Osteoblast (primary cell): ENCODE results near the gene JARID2. TPM values are rescaled to one million over a fixed set of nuclear protein-coding genes. Genes with fewer than 3 reads are reported as not detected.

Experiments
- DNase-seq: peaks from one replicate; pipeline ENCODE4 v3.0.0; 2011; ENCODE audit warnings: low spot score, mixed read lengths; ENCODE audit not compliant: insufficient read length; ENCODE audit errors: missing footprints
- H2AFZ ChIP-seq: 2 replicates; pipeline ENCODE4 v1.6.0; 2011; ENCODE audit warnings: mild to moderate bottlenecking, low read length
- H3K27ac ChIP-seq: 2 replicates; pipeline ENCODE4 v1.5.1; 2011; ENCODE audit warnings: mild to moderate bottlenecking, low read depth, low read length, moderate library complexity
- H3K27me3 ChIP-seq: 2 replicates; pipeline ENCODE4 v1.6.0; 2012; ENCODE audit warnings: mild to moderate bottlenecking, control low read depth, inconsistent platforms, low read length, moderate library complexity; ENCODE audit not compliant: insufficient read depth
- H3K36me3 ChIP-seq: 2 replicates; pipeline ENCODE4 v1.5.1; 2011; ENCODE audit warnings: mild to moderate bottlenecking, low read length, control low read depth, moderate library complexity; ENCODE audit not compliant: insufficient read depth
- H3K4me1 ChIP-seq: 2 replicates; pipeline ENCODE4 v1.5.1; 2011; ENCODE audit warnings: mild to moderate bottlenecking, low read length, control low read depth, moderate library complexity; ENCODE audit not compliant: insufficient read depth
- H3K4me2 ChIP-seq: 2 replicates; pipeline ENCODE4 v1.6.0; 2011; ENCODE audit warnings: mild to moderate bottlenecking, low read length; ENCODE audit not compliant: insufficient read depth
- H3K4me3 ChIP-seq: fragments of 200-600 bp; sonication (generic); 3 replicates; pipeline ENCODE4 v1.5.1; 2012; ENCODE audit warnings: mild to moderate bottlenecking, low read length, inconsistent platforms; ENCODE audit not compliant: insufficient read depth
- H3K79me2 ChIP-seq: 2 replicates; pipeline ENCODE4 v1.6.0; 2012; ENCODE audit warnings: mild to moderate bottlenecking, low read length, control low read depth, inconsistent platforms; ENCODE audit not compliant: insufficient read depth
- H3K9me3 ChIP-seq: 2 replicates; pipeline ENCODE4 v1.5.1; 2011; ENCODE audit warnings: low read depth, low read length, control low read depth
- H4K20me1 ChIP-seq: 2 replicates; pipeline ENCODE4 v1.6.0; 2012; ENCODE audit warnings: mild to moderate bottlenecking, low read length, control low read depth; ENCODE audit not compliant: insufficient read depth
- total RNA-seq: library from RNA; depleted of rRNA; stranded (reverse); fragments of >200 nt; gene quantifications from 2 replicates; pipeline ENCODE4 v1.2.3, GENCODE V29; 2012
- TF ChIP-seq, protein P1 (sequence below): IDR thresholded peaks from 2 replicates; pipeline ENCODE4 v1.5.1; 2011; ENCODE audit warnings: mild to moderate bottlenecking, low read depth, low read length, moderate library complexity; ENCODE audit errors: extremely low read depth

The JARID2 gene
- total RNA-seq, 1 donor, result 10.5 TPM

DNA sequence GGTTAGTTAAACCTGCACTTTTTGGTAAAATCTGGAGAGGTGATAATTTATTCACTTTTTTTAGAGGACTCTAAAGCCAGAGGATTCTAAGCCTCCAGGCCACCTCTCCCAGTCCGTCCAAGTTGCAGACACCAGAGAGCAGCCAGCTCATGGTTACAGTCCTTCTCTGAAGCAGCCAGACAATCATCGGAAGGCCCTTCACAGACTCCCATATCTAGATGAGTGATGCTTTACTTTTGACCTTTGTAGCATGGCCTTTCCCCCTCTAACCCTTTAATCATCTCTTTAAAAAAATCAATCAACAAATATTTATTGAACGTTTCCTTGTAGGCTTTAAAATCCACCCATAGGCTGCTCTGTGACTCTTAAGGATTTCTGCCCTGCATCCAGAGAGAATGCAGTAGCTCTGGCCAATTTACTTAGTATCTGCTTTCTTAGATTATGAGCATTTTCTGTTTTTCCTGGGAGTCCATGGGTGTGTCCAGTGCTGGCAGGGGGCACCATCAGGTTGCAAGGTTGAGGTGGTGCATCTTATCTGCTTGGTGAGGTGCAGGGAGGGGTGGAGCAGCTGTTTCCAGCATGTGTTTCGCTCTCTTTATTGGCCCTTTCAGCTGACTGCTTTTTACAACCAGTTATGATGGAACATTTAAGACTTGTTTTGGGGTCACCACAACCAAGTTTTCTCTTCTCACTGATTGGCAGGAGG is 58.6 kb downstream of the JARID2 start:
- Histone ChIP-seq H3K36me3 (no peaks in the 10 kb centered on the region), H2AFZ (no peak overlapping the region), H3K4me1 (peaks cover 27% of the 10 kb centered on the region), H3K27me3 (no peaks in the 10 kb centered on the region), H4K20me1 (peaks cover 26% of the 10 kb centered on the region), H3K9me3 (no peaks in the 10 kb centered on the region), H3K4me2 (no peak overlapping the region), H3K27ac (no peak overlapping the region), H3K79me2 (peaks cover 84% of the 10 kb centered on the region), H3K4me3 (no peak overlapping the region)
- no peak for DNase-seq
- TF ChIP-seq, protein P1, sequence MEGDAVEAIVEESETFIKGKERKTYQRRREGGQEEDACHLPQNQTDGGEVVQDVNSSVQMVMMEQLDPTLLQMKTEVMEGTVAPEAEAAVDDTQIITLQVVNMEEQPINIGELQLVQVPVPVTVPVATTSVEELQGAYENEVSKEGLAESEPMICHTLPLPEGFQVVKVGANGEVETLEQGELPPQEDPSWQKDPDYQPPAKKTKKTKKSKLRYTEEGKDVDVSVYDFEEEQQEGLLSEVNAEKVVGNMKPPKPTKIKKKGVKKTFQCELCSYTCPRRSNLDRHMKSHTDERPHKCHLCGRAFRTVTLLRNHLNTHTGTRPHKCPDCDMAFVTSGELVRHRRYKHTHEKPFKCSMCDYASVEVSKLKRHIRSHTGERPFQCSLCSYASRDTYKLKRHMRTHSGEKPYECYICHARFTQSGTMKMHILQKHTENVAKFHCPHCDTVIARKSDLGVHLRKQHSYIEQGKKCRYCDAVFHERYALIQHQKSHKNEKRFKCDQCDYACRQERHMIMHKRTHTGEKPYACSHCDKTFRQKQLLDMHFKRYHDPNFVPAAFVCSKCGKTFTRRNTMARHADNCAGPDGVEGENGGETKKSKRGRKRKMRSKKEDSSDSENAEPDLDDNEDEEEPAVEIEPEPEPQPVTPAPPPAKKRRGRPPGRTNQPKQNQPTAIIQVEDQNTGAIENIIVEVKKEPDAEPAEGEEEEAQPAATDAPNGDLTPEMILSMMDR, result no peak

DNA sequence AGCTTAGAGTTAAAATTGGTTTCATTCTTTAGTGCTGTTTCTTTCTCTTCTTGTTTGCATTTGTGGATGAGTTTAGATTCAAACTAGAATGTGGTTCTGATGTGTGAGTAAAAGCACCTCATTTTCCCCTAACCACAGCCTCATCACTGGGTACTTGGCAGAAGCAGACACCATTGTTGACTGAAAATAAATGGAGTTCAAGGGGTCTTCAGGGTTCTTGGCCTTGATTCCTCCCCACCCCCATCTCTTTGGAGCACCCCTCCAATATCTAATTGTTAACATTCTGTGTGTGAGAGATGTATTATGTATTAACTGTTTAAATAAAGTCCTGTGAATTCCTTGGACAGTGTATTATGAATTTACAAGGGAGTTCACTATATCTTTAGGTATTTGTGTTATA is 59.6 kb downstream of the JARID2 start:
- H3K27me3 ChIP-seq, result no peaks in the 10 kb centered on the region
- no peaks in the 10 kb centered on the region for H3K36me3 ChIP-seq
- H3K27ac ChIP-seq, result peak overlapping the region; percentile 34
- H3K79me2 ChIP-seq, result peaks cover 84% of the 10 kb centered on the region
- H3K4me1 ChIP-seq, result peaks cover 26% of the 10 kb centered on the region
- H2AFZ ChIP-seq, result no peak overlapping the region
- H3K4me3 ChIP-seq, result no peak overlapping the region
- TF ChIP-seq, protein P1, result no peak
- H3K9me3 ChIP-seq, result no peaks in the 10 kb centered on the region
- DNase-seq, result no peak
- H3K4me2 ChIP-seq, result no peak overlapping the region
- peaks cover 20% of the 10 kb centered on the region for H4K20me1 ChIP-seq

DNA sequence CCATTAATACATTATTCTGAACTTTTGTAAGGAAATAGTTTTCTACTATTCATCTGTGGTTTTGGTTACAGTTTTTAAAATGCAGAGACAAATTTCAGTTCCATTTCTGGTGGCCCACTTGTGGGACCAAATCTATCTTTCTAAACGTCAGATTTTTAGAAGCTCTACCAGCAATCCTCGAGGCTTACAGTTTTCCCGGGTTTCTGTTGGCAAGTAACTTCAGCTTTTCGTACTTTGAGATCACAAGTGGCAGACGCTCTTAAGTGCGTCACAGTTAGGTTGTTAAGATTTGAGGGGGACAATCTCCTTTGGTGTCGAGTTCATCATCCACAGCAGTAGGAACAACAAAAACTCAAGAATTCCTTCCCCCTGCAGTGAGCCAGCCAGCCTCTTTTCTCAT is 60.0 kb downstream of the JARID2 start:
- no peaks in the 10 kb centered on the region for H3K27me3 ChIP-seq
- no peak for DNase-seq
- no peak overlapping the region for H2AFZ ChIP-seq
- peak overlapping the region; percentile 34 for H3K27ac ChIP-seq
- H3K4me1 ChIP-seq, result peaks cover 30% of the 10 kb centered on the region
- TF ChIP-seq, protein P1, result no peak
- no peaks in the 10 kb centered on the region for H3K9me3 ChIP-seq
- H3K4me2 ChIP-seq, result no peak overlapping the region
- H3K4me3 ChIP-seq, result no peak overlapping the region
- H4K20me1 ChIP-seq, result peaks cover 20% of the 10 kb centered on the region
- no peaks in the 10 kb centered on the region for H3K36me3 ChIP-seq
- H3K79me2 ChIP-seq, result peaks cover 83% of the 10 kb centered on the region

DNA sequence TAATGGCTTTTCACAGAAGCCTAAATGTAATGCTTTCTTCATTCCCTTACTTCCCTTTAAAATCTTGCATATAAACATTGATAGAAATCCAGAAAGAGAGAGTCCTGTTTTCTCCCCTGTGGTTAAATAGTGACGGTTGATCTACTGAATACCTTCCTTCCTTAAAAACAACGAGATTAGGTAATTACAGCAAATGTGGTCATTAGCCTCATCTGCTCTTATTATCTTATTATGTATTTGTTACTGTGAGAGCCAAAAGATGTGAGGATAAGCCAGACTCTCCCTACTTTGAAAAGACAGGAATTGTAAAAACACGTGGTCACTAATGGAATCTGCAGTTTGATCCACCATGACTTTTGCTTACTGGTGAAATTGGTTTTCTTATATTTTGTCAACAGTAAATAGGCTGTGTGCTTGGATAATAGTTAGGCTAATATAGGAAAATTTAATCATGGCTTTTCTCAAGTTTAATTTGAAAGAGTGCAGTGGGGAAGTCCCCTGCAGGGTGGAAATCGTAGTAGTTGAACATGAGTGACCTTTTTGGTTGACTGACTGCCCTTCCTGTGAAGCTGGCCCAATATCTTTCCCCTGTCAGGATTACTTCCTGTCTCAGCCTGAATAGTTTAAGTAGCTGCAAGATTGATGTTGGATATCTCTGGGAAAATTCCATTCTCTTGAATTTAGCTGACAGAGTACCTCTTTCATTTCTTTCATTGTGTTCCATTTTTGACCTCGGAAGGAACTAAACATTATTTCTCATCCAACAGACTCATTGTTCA is 62.8 kb downstream of the JARID2 start:
- Histone ChIP-seq H3K4me2 (no peak overlapping the region), H3K79me2 (peaks cover 88% of the 10 kb centered on the region), H3K27ac (peak overlapping the region; percentile 73)

More for the DNA sequence above, 62.8 kb downstream of the JARID2 start:
- Histone ChIP-seq H2AFZ (no peak overlapping the region), H3K4me3 (no peak overlapping the region), H4K20me1 (peaks cover 19% of the 10 kb centered on the region), H3K4me1 (peaks cover 40% of the 10 kb centered on the region), H3K9me3 (no peaks in the 10 kb centered on the region), H3K27me3 (no peaks in the 10 kb centered on the region), H3K36me3 (no peaks in the 10 kb centered on the region)
- DNase-seq, result no peak
- TF ChIP-seq, protein P1, result no peak
